CD8-positive, alpha-beta memory T cell (primary cell): ENCODE results near the gene ACBD3. TPM values are rescaled to one million over a fixed set of nuclear protein-coding genes. Genes with fewer than 3 reads are reported as not detected.

Experiments
- CTCF ChIA-PET: fragments of 350-600 bp; sonication (Branson Sonifier 250); formaldehyde crosslinking; loops from one replicate; lab custom pipeline; 2021; ENCODE audit warnings: antibody characterized with exemption; lab: Charles Lee
- POLR2A ChIA-PET: fragments of 350-600 bp; sonication (Branson Sonifier 250); formaldehyde crosslinking; loops from one replicate; lab custom pipeline; 2021; ENCODE audit warnings: antibody characterized with exemption; lab: Charles Lee
- DNase-seq, 5 donors: peaks; one replicate each; pipeline versions ENCODE4 v3.0.0 to v3.0.0-alpha.2; 2020 to 2022; ENCODE audit warnings: mixed read lengths in 1 of 5
- H3K27ac ChIP-seq: one replicate; pipeline ENCODE4 v1.7.0; 2013; ENCODE audit warnings: low read depth, mild to moderate bottlenecking, low read length, moderate library complexity
- H3K27me3 ChIP-seq: 2 replicates; pipeline ENCODE4 v1.7.0; 2013; ENCODE audit warnings: low read length, mild to moderate bottlenecking; ENCODE audit not compliant: insufficient read depth, poor library complexity, severe bottlenecking
- H3K36me3 ChIP-seq: 2 replicates; pipeline ENCODE4 v1.7.0; 2013; ENCODE audit warnings: mild to moderate bottlenecking, low read length, moderate library complexity; ENCODE audit not compliant: insufficient read depth
- H3K4me1 ChIP-seq: 2 replicates; pipeline ENCODE4 v1.7.0; 2013; ENCODE audit warnings: mild to moderate bottlenecking, low read length, moderate library complexity; ENCODE audit not compliant: insufficient read depth
- H3K4me3 ChIP-seq: 2 replicates; pipeline ENCODE4 v1.7.0; 2013; ENCODE audit warnings: mild to moderate bottlenecking, low read length
- H3K9me3 ChIP-seq: 2 replicates; pipeline ENCODE4 v1.7.0; 2013; ENCODE audit warnings: mild to moderate bottlenecking, low read length
- H3K27ac Mint-ChIP-seq, 8 donors: one replicate each; pipeline ENCODE4 v1.8.0; 2020 to 2021; ENCODE audit warnings: mixed read lengths in 8 of 8, mild to moderate bottlenecking in 6 of 8, inconsistent platforms in 3 of 8, moderate library complexity in 3 of 8
- H3K27me3 Mint-ChIP-seq, 2 donors: one replicate each; pipeline ENCODE4 v1.8.0; 2020 to 2021; ENCODE audit warnings: mixed read lengths in 2 of 2, mild to moderate bottlenecking in 1 of 2, moderate library complexity in 1 of 2
- H3K36me3 Mint-ChIP-seq, 3 donors: one replicate each; pipeline ENCODE4 v1.8.0; 2020 to 2021; ENCODE audit warnings: mixed read lengths in 3 of 3, inconsistent platforms in 1 of 3, mild to moderate bottlenecking in 1 of 3
- H3K4me1 Mint-ChIP-seq, 3 donors: one replicate each; pipeline ENCODE4 v1.8.0; 2020 to 2021; ENCODE audit warnings: mixed read lengths in 3 of 3, inconsistent platforms in 1 of 3, mild to moderate bottlenecking in 1 of 3
- H3K4me3 Mint-ChIP-seq, 7 donors: one replicate each; pipeline ENCODE4 v1.8.0; 2020 to 2021; ENCODE audit warnings: mixed read lengths in 7 of 7, mild to moderate bottlenecking in 6 of 7, moderate library complexity in 4 of 7, inconsistent platforms in 2 of 7
- H3K9me3 Mint-ChIP-seq, 5 donors: one replicate each; pipeline ENCODE4 v1.8.0; 2020 to 2022; ENCODE audit warnings: mixed read lengths in 5 of 5, mild to moderate bottlenecking in 3 of 5, moderate library complexity in 2 of 5, inconsistent platforms in 1 of 5
- polyA plus RNA-seq: library from polyadenylated mRNA; unstranded; fragments of 300-500 nt; fragmentation: Illumina TruSeq; gene quantifications from one replicate; pipeline ENCODE4 v1.2.3, GENCODE V29; 2021
- total RNA-seq, 2 experiments: library from RNA; stranded (reverse); gene quantifications; one replicate each; pipeline ENCODE4 v1.2.3, GENCODE V29; 2021

ACBD3 gene
- total and polyA plus RNA-seq, 3 experiments from 2014 or later, result 20.4 to 22.3 (median 21.5) TPM

DNA sequence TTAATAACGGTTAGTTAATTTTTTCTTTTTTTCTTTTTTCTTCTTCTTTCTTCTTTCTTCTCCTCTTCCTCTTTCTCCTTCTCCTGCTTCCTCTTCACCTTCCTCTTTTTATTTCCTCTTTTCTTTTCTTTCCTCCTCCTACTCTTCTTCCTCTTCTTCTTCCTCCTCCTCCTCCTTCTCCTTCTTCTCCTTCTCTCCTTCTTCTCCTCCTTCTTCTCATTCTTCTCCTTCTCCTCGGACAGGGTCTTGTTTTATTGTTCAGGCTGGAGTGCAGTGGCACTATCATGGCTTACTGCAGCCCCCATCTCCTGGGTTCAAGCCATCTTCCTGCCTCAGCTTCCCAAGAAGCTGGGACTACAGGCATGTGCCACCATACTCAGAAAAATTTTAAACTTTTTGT lies 13.4 kb upstream of the ACBD3 start:
- H3K27ac Mint-ChIP-seq, result peak overlapping the region in 2 of 8 donors; percentile 30 to 46
- Histone ChIP-seq H3K27ac (no peak overlapping the region), H3K36me3 (no peaks in the 10 kb centered on the region), H3K4me1 (no peaks in the 10 kb centered on the region), H3K9me3 (no peaks in the 10 kb centered on the region), H3K27me3 (no peaks in the 10 kb centered on the region), H3K4me3 (no peak overlapping the region)
- POLR2A ChIA-PET, result no interaction called here
- H3K9me3 Mint-ChIP-seq, result no peaks in the 10 kb centered on the region
- CTCF ChIA-PET, result interaction anchor here (1.5 to 10.1 kb wide), 2 partner anchors 75 to 135 kb away, joined by 3 to 149 read pairs; no protein-coding TSS in a partner anchor
- H3K27me3 Mint-ChIP-seq, result peaks cover 3 to 21% of the 10 kb centered on the region in 2 donors
- H3K4me3 Mint-ChIP-seq, result no peak overlapping the region
- peaks cover 0 to 3% (median 0%) of the 10 kb centered on the region in 3 donors for H3K4me1 Mint-ChIP-seq
- no peaks in the 10 kb centered on the region for H3K36me3 Mint-ChIP-seq
- DNase-seq, result no peak

DNA sequence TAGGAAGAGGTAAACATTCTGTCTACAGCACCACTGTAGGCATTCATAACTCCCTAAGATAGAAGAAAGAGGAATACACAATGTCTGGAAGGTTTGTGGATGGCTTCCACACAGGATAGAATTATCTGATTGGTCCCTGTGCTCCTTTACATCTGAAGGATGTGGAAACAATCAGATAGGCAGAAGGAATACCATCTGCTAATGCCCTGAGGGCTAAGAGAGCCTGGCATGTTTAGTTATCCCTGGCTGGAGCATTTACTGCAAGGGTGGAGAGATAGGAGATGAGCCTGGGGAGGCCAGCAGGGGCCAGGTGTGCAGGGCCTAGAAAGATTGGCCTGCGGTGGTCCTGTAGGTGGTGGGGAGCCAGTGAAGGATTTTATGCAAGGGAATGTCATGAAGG lies 8.6 kb upstream of the ACBD3 start:
- Mint-ChIP-seq H3K27ac (no peak overlapping the region), H3K36me3 (no peaks in the 10 kb centered on the region), H3K9me3 (no peaks in the 10 kb centered on the region), H3K4me1 (peaks cover 0 to 3% (median 0%) of the 10 kb centered on the region in 3 donors), H3K4me3 (no peak overlapping the region), H3K27me3 (peaks cover 4 to 9% of the 10 kb centered on the region in 2 donors)
- Histone ChIP-seq H3K27me3 (no peaks in the 10 kb centered on the region), H3K4me1 (no peaks in the 10 kb centered on the region), H3K27ac (no peak overlapping the region), H3K9me3 (no peaks in the 10 kb centered on the region), H3K4me3 (no peak overlapping the region), H3K36me3 (no peaks in the 10 kb centered on the region)
- POLR2A ChIA-PET, result no interaction called here
- DNase-seq, result no peak
- CTCF ChIA-PET, result interaction anchor here (10.1 kb wide), 1 partner anchor 70 kb away, joined by 149 read pairs; no protein-coding TSS in a partner anchor

DNA sequence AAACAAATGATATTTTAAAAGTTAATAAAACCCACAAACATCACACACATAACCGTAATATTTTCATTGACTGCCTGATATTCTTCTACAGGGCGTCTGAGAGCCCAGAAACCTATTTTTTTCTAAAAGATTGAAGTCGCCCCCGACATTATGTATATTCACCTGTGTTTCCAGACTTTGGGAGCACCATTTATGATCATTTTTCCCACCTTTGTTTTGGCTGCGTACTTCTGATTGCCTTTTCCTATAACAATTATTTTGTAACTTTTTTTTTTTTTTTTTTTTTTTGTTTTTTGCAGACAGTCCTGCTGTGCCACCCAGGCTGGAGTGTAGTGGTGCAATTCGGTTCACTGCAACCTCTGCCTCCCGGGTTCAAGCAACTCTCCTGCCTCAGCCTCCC lies 839 bp upstream of the ACBD3 start:
- peak overlapping the region; percentile 90 for H3K27ac ChIP-seq
- Mint-ChIP-seq H3K9me3 (no peaks in the 10 kb centered on the region), H3K27me3 (no peaks in the 10 kb centered on the region), H3K4me1 (peaks cover 29 to 39% (median 32%) of the 10 kb centered on the region in 3 donors), H3K4me3 (peak overlapping the region; percentile 89 to 98 (median 91)), H3K27ac (peak overlapping the region; percentile 72 to 98 (median 94)), H3K36me3 (peaks cover 0 to 14% (median 2%) of the 10 kb centered on the region in 3 donors)
- ChIA-PET CTCF (no interaction called here), POLR2A (no interaction called here)
- no peaks in the 10 kb centered on the region for H3K9me3 ChIP-seq
- H3K27me3 ChIP-seq, result no peaks in the 10 kb centered on the region
- peaks cover 19% of the 10 kb centered on the region for H3K4me1 ChIP-seq
- DNase-seq, result no peak
- no peaks in the 10 kb centered on the region for H3K36me3 ChIP-seq
- peak overlapping the region; percentile 97 for H3K4me3 ChIP-seq

GRCh38 chr1:226187019-226187322 lies 430 bp upstream of the ACBD3 start:
- no peak for DNase-seq
- POLR2A ChIA-PET, result no interaction called here
- H3K27ac ChIP-seq, result peak overlapping the region; percentile 90
- CTCF ChIA-PET, result no interaction called here
- H3K9me3 Mint-ChIP-seq, result no peaks in the 10 kb centered on the region
- peaks cover 33 to 43% (median 36%) of the 10 kb centered on the region in 3 donors for H3K4me1 Mint-ChIP-seq
- no peaks in the 10 kb centered on the region for H3K9me3 ChIP-seq
- peak overlapping the region; percentile 97 for H3K4me3 ChIP-seq
- H3K36me3 ChIP-seq, result no peaks in the 10 kb centered on the region
- peaks cover 0 to 16% (median 2%) of the 10 kb centered on the region in 3 donors for H3K36me3 Mint-ChIP-seq
- H3K27me3 Mint-ChIP-seq, result no peaks in the 10 kb centered on the region
- H3K27me3 ChIP-seq, result no peaks in the 10 kb centered on the region
- H3K27ac Mint-ChIP-seq, result peak overlapping the region; percentile 72 to 98 (median 94)
- peaks cover 19% of the 10 kb centered on the region for H3K4me1 ChIP-seq
- peak overlapping the region; percentile 89 to 98 (median 91) for H3K4me3 Mint-ChIP-seq

DNA sequence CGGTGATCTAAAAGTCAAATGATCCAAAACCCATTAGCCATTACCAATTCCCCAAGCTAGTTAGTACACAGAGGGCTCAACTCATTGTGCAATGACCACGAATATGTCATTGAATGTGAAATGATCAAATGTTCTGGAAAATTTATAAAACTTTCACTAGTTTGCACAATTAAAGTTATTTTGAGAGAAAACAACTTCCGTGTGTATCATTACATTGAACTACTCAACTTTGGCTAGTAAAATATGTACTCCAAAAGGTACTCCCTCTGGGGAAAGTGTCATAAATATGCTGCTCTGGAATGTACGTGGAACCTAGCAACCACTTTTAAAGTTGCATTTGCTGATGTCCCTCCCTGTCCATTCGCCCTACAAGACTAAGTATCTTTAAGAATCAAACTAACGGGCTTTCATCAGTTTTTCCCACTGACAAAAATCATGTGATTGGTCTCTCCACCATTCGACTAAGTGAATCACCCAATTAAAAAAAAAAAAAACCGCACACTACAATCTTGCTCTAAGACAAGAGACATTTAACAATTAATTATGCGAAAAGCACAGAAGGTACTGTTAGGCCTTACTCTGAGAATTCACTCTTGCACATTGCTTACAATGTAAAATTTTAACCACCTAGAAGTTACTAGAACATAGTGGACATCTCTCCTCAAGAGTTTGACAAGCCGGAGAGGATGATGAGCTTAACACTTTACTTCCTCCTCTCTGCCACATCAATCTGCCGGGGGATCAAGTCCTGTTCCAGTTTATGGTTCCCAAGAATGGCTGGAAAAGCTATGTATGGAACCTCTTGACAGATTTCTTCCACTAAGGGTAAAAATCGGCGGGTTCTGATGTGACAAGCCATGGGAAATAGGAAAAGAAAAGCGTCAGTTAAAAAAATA lies 1.2 kb downstream of the ACBD3 start:
- H3K9me3 ChIP-seq, result no peaks in the 10 kb centered on the region
- Mint-ChIP-seq H3K9me3 (no peaks in the 10 kb centered on the region), H3K27ac (peak overlapping the region; percentile 82 to 95 (median 94)), H3K27me3 (no peaks in the 10 kb centered on the region), H3K36me3 (peaks cover 0 to 28% (median 2%) of the 10 kb centered on the region in 3 donors), H3K4me3 (peak overlapping the region; percentile 91 to 96 (median 95)), H3K4me1 (peaks cover 43 to 58% (median 52%) of the 10 kb centered on the region in 3 donors)
- no peaks in the 10 kb centered on the region for H3K27me3 ChIP-seq
- H3K36me3 ChIP-seq, result no peaks in the 10 kb centered on the region
- ChIA-PET CTCF (interaction anchor here (0.6 to 2.7 kb wide), 5 partner anchors 9 to 148 kb away, joined by 3 to 17 read pairs (median 4); no protein-coding TSS in a partner anchor), POLR2A (interaction anchor here (0.9 kb wide), 1 partner anchor 186 kb away, joined by 3 read pairs; the partner anchor contains the start of gene SDE2)
- H3K27ac ChIP-seq, result peak overlapping the region; percentile 90
- DNase-seq, result no peak
- peak overlapping the region; percentile 97 for H3K4me3 ChIP-seq
- peaks cover 19% of the 10 kb centered on the region for H3K4me1 ChIP-seq

DNA sequence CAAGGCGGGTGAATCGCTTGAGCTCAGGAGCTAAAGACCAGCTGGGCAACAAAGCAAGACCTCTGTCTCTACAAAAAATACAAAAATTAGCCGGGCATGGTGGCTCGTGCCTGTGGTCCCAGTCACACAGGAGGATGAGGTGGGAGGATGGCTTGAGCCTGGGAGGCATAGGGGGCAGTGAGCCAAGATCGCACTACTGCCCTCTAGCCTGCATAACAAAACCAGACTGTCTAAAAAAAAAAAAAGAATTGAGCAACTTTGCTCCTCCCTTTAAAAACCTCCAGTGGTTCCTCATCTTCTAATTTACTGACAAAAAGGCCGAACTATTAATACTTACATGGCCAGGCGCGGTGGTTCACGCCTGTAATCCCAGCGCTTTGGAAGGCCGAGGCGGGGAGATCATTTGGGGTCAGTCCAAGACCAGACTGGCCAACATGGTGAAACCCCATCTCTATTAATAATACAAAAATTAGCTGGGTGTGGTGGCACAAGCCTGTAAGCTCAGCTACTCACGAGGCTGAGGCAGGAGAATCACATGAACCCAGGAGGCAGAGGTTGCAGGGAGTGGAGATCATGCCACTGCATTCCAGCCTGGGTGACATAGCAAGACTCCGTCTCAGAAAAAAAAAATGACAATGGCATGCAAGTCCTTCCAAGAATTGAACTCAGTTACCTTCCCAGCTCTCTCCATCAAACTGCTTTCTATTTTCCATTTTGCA lies 4.4 kb downstream of the ACBD3 start:
- ChIA-PET POLR2A (no interaction called here), CTCF (interaction anchor here (1.0 to 1.8 kb wide), 2 partner anchors 56 to 117 kb away, joined by 3 to 8 read pairs; no protein-coding TSS in a partner anchor)
- no peaks in the 10 kb centered on the region for H3K27me3 Mint-ChIP-seq
- H3K4me1 Mint-ChIP-seq, result peaks cover 58 to 84% (median 77%) of the 10 kb centered on the region in 3 donors
- no peak for DNase-seq
- H3K4me3 ChIP-seq, result no peak overlapping the region
- no peaks in the 10 kb centered on the region for H3K9me3 ChIP-seq
- no peaks in the 10 kb centered on the region for H3K36me3 ChIP-seq
- peak overlapping the region in 3 of 7 donors; percentile 9 to 48 (median 20) for H3K4me3 Mint-ChIP-seq
- no peaks in the 10 kb centered on the region for H3K27me3 ChIP-seq
- no peak overlapping the region for H3K27ac ChIP-seq
- peak overlapping the region in 3 of 8 donors; percentile 23 to 75 (median 73) for H3K27ac Mint-ChIP-seq
- peaks cover 24% of the 10 kb centered on the region for H3K4me1 ChIP-seq
- H3K36me3 Mint-ChIP-seq, result peaks cover 0 to 41% (median 5%) of the 10 kb centered on the region in 3 donors
- no peaks in the 10 kb centered on the region for H3K9me3 Mint-ChIP-seq

- no peaks in the 10 kb centered on the region for H3K9me3 Mint-ChIP-seq
- no peaks in the 10 kb centered on the region for H3K9me3 ChIP-seq
- peaks cover 9% of the 10 kb centered on the region for H3K4me1 ChIP-seq
- H3K27ac ChIP-seq, result no peak overlapping the region
- H3K27me3 ChIP-seq, result no peaks in the 10 kb centered on the region
- DNase-seq, result no peak
- peaks cover 44 to 81% (median 60%) of the 10 kb centered on the region in 3 donors for H3K4me1 Mint-ChIP-seq
- no peaks in the 10 kb centered on the region for H3K27me3 Mint-ChIP-seq
- ChIA-PET POLR2A (interaction anchor here (0.6 kb wide), 1 partner anchor 29 kb away, joined by 5 read pairs; no protein-coding TSS in a partner anchor), CTCF (interaction anchor here (0.7 kb wide), 1 partner anchor 260 kb away, joined by 5 read pairs; no protein-coding TSS in a partner anchor)
- H3K4me3 Mint-ChIP-seq, result no peak overlapping the region
- no peak overlapping the region for H3K4me3 ChIP-seq
- H3K27ac Mint-ChIP-seq, result no peak overlapping the region
- peaks cover 0 to 41% (median 4%) of the 10 kb centered on the region in 3 donors for H3K36me3 Mint-ChIP-seq
- peaks cover 4% of the 10 kb centered on the region for H3K36me3 ChIP-seq
These were observed 9.7 kb downstream of the ACBD3 start for GRCh38 chr1:226176870-226177269.
